IMR-90 (cell line): ENCODE measurements around the gene NPM1. TPM values are rescaled to one million over a fixed set of nuclear protein-coding genes. Genes with fewer than 3 reads are reported as not detected.

Experiments used
- ATAC-seq: fragments of 200-7000 bp; cut with Tn5 transposase; 2 replicates; pipeline ENCODE4 v1.9.1; 2020; ENCODE audit warnings: low read depth, mild to moderate bottlenecking, moderate library complexity
- BruUV-seq: library from RNA; stranded (reverse); fragments of 400-500 nt; replicated peaks from 2 replicates; lab custom pipeline; 2021; lab: Mats Ljungman, UMichigan
- CTCF ChIA-PET: fragments of 300-600 bp; formaldehyde crosslinking; extraction: SDS; loops from one replicate; lab custom pipeline; 2021; ENCODE audit warnings: antibody characterized with exemption; lab: Yijun Ruan, JAX
- POLR2A ChIA-PET: fragments of 300-600 bp; sonication (Branson Sonifier 250); formaldehyde crosslinking; loops from one replicate; lab custom pipeline; 2022; ENCODE audit warnings: antibody characterized with exemption; ENCODE audit not compliant: unreplicated experiment; lab: Charles Lee
- DNase-seq: peaks from one replicate; pipeline ENCODE4 v3.0.0; 2013
- H2AFZ ChIP-seq: replicated peaks from 2 replicates; pipeline ENCODE3; 2013; ENCODE audit warnings: low read length, mild to moderate bottlenecking; ENCODE audit not compliant: poor library complexity
- H2AK5ac ChIP-seq: 2 replicates; pipeline ENCODE4 v1.6.1; 2013; ENCODE audit warnings: low read depth, low read length, inconsistent platforms
- H2AK9ac ChIP-seq: replicated peaks from 2 replicates; pipeline ENCODE3; 2013; ENCODE audit warnings: mild to moderate bottlenecking, low read depth, low read length, moderate library complexity; ENCODE audit not compliant: poor library complexity
- H2BK120ac ChIP-seq: 2 replicates; pipeline ENCODE4 v1.6.1; 2013; ENCODE audit warnings: low read depth, low read length, inconsistent platforms
- H2BK15ac ChIP-seq: 3 replicates; pipeline ENCODE4 v1.6.1; 2013; ENCODE audit warnings: low read depth, low read length, inconsistent platforms
- H2BK20ac ChIP-seq: 2 replicates; pipeline ENCODE4 v1.6.1; 2013; ENCODE audit warnings: low read depth, mild to moderate bottlenecking, inconsistent platforms, low read length, moderate library complexity
- H2BK5ac ChIP-seq: 2 replicates; pipeline ENCODE4 v1.6.1; 2013; ENCODE audit warnings: mild to moderate bottlenecking, low read depth, low read length, inconsistent platforms; ENCODE audit not compliant: poor library complexity, severe bottlenecking
- H3K14ac ChIP-seq: replicated peaks from 2 replicates; pipeline ENCODE4 v1.6.1; 2013; ENCODE audit warnings: low read depth, low read length, inconsistent platforms
- H3K18ac ChIP-seq: 2 replicates; pipeline ENCODE4 v1.6.1; 2013; ENCODE audit warnings: low read depth, low read length, control low read depth
- H3K23ac ChIP-seq: 2 replicates; pipeline ENCODE4 v1.6.1; 2013; ENCODE audit warnings: low read depth, low read length, inconsistent platforms
- H3K27ac ChIP-seq: 2 replicates; pipeline ENCODE4 v1.5.1; 2013; ENCODE audit warnings: mild to moderate bottlenecking, control low read depth, low read length; ENCODE audit not compliant: insufficient read depth
- H3K27me3 ChIP-seq: 2 replicates; pipeline ENCODE4 v1.6.1; 2013; ENCODE audit warnings: low read length; ENCODE audit not compliant: control insufficient read depth, insufficient read depth
- H3K36me3 ChIP-seq: 2 replicates; pipeline ENCODE4 v1.6.1; 2013; ENCODE audit warnings: low read length, mixed read lengths; ENCODE audit not compliant: control insufficient read depth, insufficient read depth
- H3K4ac ChIP-seq: 2 replicates; pipeline ENCODE4 v1.6.1; 2013; ENCODE audit warnings: low read depth, low read length, inconsistent platforms
- H3K4me1 ChIP-seq: 2 replicates; pipeline ENCODE4 v1.6.1; 2013; ENCODE audit warnings: low read length, mixed read lengths; ENCODE audit not compliant: control insufficient read depth, insufficient read depth
- H3K4me2 ChIP-seq: 2 replicates; pipeline ENCODE4 v1.6.1; 2013; ENCODE audit warnings: low read depth, mild to moderate bottlenecking, control low read depth, low read length, moderate library complexity
- H3K4me3 ChIP-seq: 2 replicates; pipeline ENCODE4 v1.5.1; 2013; ENCODE audit warnings: low read depth, mild to moderate bottlenecking, control low read depth, low read length, moderate library complexity; ENCODE audit not compliant: insufficient read depth
- H3K56ac ChIP-seq: 2 replicates; pipeline ENCODE4 v1.6.1; 2013; ENCODE audit warnings: low read length, inconsistent platforms; ENCODE audit not compliant: insufficient read depth; ENCODE audit errors: extremely low read depth
- H3K79me1 ChIP-seq, 2 experiments: 2 replicates each; pipeline ENCODE4 v1.6.1; 2013; ENCODE audit warnings: low read length in 2 of 2, inconsistent platforms in 1 of 2, low read depth in 1 of 2
- H3K9ac ChIP-seq: 2 replicates; pipeline ENCODE4 v1.6.1; 2013; ENCODE audit warnings: low read depth, low read length, control low read depth
- H3K9me1 ChIP-seq: 2 replicates; pipeline ENCODE4 v1.6.1; 2013; ENCODE audit warnings: low read length, inconsistent platforms; ENCODE audit not compliant: insufficient read depth
- H3K9me3 ChIP-seq: 2 replicates; pipeline ENCODE4 v1.6.1; 2013; ENCODE audit warnings: low read length; ENCODE audit not compliant: control insufficient read depth, insufficient read depth
- H4K20me1 ChIP-seq: 2 replicates; pipeline ENCODE4 v1.6.1; 2013; ENCODE audit warnings: low read length, inconsistent platforms; ENCODE audit not compliant: insufficient read depth
- H4K5ac ChIP-seq: 2 replicates; pipeline ENCODE4 v1.6.1; 2013; ENCODE audit warnings: mild to moderate bottlenecking, low read depth, low read length, control low read depth
- H4K8ac ChIP-seq, 2 experiments: 2 replicates each; pipeline ENCODE4 v1.6.1; 2013; ENCODE audit warnings: low read depth in 2 of 2, low read length in 2 of 2, control low read depth in 1 of 2, inconsistent platforms in 1 of 2
- H4K91ac ChIP-seq: 2 replicates; pipeline ENCODE4 v1.6.1; 2013; ENCODE audit warnings: low read depth, low read length, inconsistent platforms; ENCODE audit not compliant: insufficient read depth
- BHLHE40 ChIP-seq: fragments of 150-350 bp; IDR thresholded peaks from 2 replicates; pipeline ENCODE4 v1.6.1; 2016; ENCODE audit warnings: mild to moderate bottlenecking, low read depth, low read length
- CEBPB ChIP-seq: IDR thresholded peaks from 2 replicates; pipeline ENCODE4 v1.6.1; 2012; ENCODE audit warnings: low read depth, low read length, improper control_type of control experiment
- CHD1 ChIP-seq: IDR thresholded peaks from 2 replicates; pipeline ENCODE4 v1.6.1; 2012; ENCODE audit warnings: low read depth, low read length, improper control_type of control experiment
- CTCF ChIP-seq: conservative IDR thresholded peaks from 2 replicates; pipeline ENCODE4 v1.5.1; 2012; ENCODE audit warnings: mild to moderate bottlenecking, low read depth, low read length, improper control_type of control experiment
- ELK1 ChIP-seq: fragments of 150-350 bp; IDR thresholded peaks from 2 replicates; pipeline ENCODE4 v1.6.1; 2016; ENCODE audit warnings: low read depth, mild to moderate bottlenecking, low read length, moderate library complexity, borderline replicate concordance
- MAFK ChIP-seq: IDR thresholded peaks from 2 replicates; pipeline ENCODE4 v1.6.1; 2012; ENCODE audit warnings: low read depth, low read length, improper control_type of control experiment
- MAZ ChIP-seq: IDR thresholded peaks from 2 replicates; pipeline ENCODE4 v1.6.1; 2012; ENCODE audit warnings: low read depth, mild to moderate bottlenecking, low read length, improper control_type of control experiment, moderate library complexity, borderline replicate concordance
- MXI1 ChIP-seq: IDR thresholded peaks from 2 replicates; pipeline ENCODE4 v1.6.1; 2012; ENCODE audit warnings: low read depth, mild to moderate bottlenecking, low read length, moderate library complexity, borderline replicate concordance
- POLR2A ChIP-seq: IDR thresholded peaks from 2 replicates; pipeline ENCODE4 v1.6.1; 2012; ENCODE audit warnings: mild to moderate bottlenecking, low read depth, low read length
- RAD21 ChIP-seq: IDR thresholded peaks from 2 replicates; pipeline ENCODE4 v1.6.1; 2012; ENCODE audit warnings: low read length, improper control_type of control experiment
- RFX5 ChIP-seq: IDR thresholded peaks from 2 replicates; pipeline ENCODE4 v1.8.0; 2012; ENCODE audit warnings: low read depth, mild to moderate bottlenecking, low read length, moderate library complexity
- WGBS, 2 experiments: methylation state at CpG; one replicate each; pipeline versions ENCODE4 v1.1.5 to v1.1.7; 2013; ENCODE audit warnings: missing lambda C conversion rate in 2 of 2; ENCODE audit not compliant: insufficient read length in 1 of 2; ENCODE audit errors: extremely low coverage in 2 of 2; 5-methylcytosine and 5-hydroxymethylcytosine counted together
- dilution Hi-C: fragments of 300-500 bp; cut with HindIII; formaldehyde crosslinking; loops from one replicate; pipeline ENCODE4 v1.14.3; 2018; ENCODE audit warnings: low sequenced_read_pairs; ENCODE audit not compliant: unreplicated experiment
- in situ Hi-C: fragments of 300-500 bp; cut with MboI; formaldehyde crosslinking; loops from 3 replicates; pipeline ENCODE4 v1.14.3; 2019; ENCODE audit warnings: low sequenced_read_pairs, inconsistent platforms, mixed read lengths
- intact Hi-C: fragments of 100-400 bp; cut with micrococcal nuclease; formaldehyde crosslinking; loops from 2 replicates; pipeline ENCODE4 v1.10.0; 2022
- polyA plus RNA-seq, 3 experiments: library from polyadenylated mRNA; depleted of rRNA; stranded (reverse); fragments of >200 nt; gene quantifications; 2 replicates each; pipeline ENCODE4 v1.2.3, GENCODE V29; 2012; ENCODE audit warnings: low replicate concordance in 1 of 3
- total RNA-seq: library from RNA; depleted of rRNA; stranded (reverse); fragments of >200 nt; gene quantifications from 2 replicates; pipeline ENCODE4 v1.2.3, GENCODE V29; 2012
- TF ChIP-seq, protein P1 (sequence below): fragments of 150-350 bp; IDR thresholded peaks from 2 replicates; pipeline ENCODE4 v1.6.1; 2017; ENCODE audit warnings: mild to moderate bottlenecking, antibody characterized with exemption, low read length, low read depth

The NPM1 gene
- total and polyA plus RNA-seq, 2 of the 4 experiments (the other 2 are of a cell fraction) = 856 to 929 TPM

DNA sequence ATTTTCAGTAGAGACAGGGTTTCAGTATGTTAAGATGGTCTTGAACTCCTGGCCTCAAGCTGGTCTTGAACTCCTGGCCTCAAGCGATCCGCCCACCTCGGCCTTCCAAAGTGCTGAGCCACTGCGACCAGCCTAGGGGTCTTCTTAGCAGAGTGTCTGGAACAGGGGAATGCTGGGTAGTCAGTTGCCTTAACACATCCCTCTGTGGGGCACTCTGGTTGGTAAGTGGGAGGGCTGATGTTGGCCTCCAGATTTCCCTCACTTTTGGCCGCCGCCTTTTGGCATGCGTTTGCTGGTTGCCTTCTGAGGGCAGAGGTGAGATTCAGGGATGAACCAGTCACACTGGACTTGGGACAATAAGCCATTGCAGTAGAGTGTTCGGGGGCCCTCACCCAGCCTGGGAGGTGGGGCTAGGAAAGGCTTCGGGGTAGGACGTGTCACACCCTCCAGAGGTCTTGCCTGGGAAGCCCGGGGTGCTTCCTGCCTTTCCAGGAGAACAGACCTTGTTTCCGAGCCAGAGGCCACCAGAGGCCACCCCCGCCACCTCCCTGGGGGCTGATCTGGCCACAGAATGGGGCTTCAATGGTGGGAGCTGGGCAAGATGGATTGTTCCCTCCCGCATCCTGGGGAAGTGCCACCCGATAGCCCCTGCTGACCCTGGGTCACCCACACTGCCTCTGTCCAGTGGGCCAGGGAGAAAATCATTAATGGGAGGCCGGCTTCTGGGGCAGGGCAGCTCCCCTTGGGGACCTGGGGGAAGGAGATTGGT is 45.1 kb downstream of the NPM1 start:
- TF ChIP-seq POLR2A (no peak), BHLHE40 (no peak), RFX5 (no peak), ELK1 (no peak), CEBPB (no peak), RAD21 (no peak), CHD1 (no peak), CTCF (no peak), MAFK (no peak), MXI1 (no peak), MAZ (no peak)
- TF ChIP-seq, protein P1, sequence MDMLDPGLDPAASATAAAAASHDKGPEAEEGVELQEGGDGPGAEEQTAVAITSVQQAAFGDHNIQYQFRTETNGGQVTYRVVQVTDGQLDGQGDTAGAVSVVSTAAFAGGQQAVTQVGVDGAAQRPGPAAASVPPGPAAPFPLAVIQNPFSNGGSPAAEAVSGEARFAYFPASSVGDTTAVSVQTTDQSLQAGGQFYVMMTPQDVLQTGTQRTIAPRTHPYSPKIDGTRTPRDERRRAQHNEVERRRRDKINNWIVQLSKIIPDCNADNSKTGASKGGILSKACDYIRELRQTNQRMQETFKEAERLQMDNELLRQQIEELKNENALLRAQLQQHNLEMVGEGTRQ = no peak
- Histone ChIP-seq H3K27me3 (no peaks in the 10 kb centered on the region; the same call in 1 of the 2 replicates), H2BK5ac (no peak overlapping the region), H3K4me2 (no peak overlapping the region), H3K9me1 (no peaks in the 10 kb centered on the region), H2AFZ (no peak overlapping the region), H4K91ac (no peak overlapping the region), H3K9me3 (no peaks in the 10 kb centered on the region), H2BK120ac (no peak overlapping the region), H3K4ac (no peak overlapping the region), H3K4me3 (no peak overlapping the region), H3K79me1 (no peaks in the 10 kb centered on the region), H2AK5ac (no peak overlapping the region), H2BK20ac (no peak overlapping the region), H4K20me1 (no peaks in the 10 kb centered on the region), H3K36me3 (no peaks in the 10 kb centered on the region), H3K18ac (no peak overlapping the region), H2AK9ac (no peak overlapping the region), H2BK15ac (no peak overlapping the region), H3K4me1 (no peaks in the 10 kb centered on the region), H3K14ac (no peak overlapping the region), H3K23ac (no peak overlapping the region), H3K27ac (no peak overlapping the region), H3K9ac (no peak overlapping the region), H3K56ac (no peak overlapping the region), H4K8ac (no peak overlapping the region), H4K5ac (no peak overlapping the region)
- BruUV-seq = no TSS peak
- no peak for ATAC-seq
- intact Hi-C loops = no loop called here
- no peak for DNase-seq
- dilution Hi-C loops = no loop called here
- WGBS, 2 experiments = 69% methylated on average over 4 of the region's 16 CpGs; no CpG with 5 or more reads in 1 of the 2 experiments
- in situ Hi-C loops = loop anchor here (25.0 kb wide), 1 partner anchor 430 kb away; no protein-coding TSS in a partner anchor
- ChIA-PET CTCF (no interaction called here), POLR2A (no interaction called here)
